Dermis microvascular lymphatic vessel endothelial cell (primary cell): ENCODE measurements around the gene COQ7. TPM values are rescaled to one million over a fixed set of nuclear protein-coding genes. Genes with fewer than 3 reads are reported as not detected.

Source experiments
- DNase-seq, 2 donors: peaks; one replicate each; pipeline versions ENCODE4 v3.0.0 to v3.0.0-alpha.2; 2010; ENCODE audit warnings: low read depth in 2 of 2
- total RNA-seq: library from RNA; depleted of rRNA; stranded (reverse); fragments of >200 nt; gene quantifications from 2 replicates; pipeline ENCODE4 v1.2.1, GENCODE V29; 2014

COQ7 gene
- total RNA-seq, 1 donor from 2014 or later = 16.8 TPM

GRCh38 chr16:19112099-19112407 is 44.6 kb downstream of the COQ7 start:
- no peak for DNase-seq

- DNase-seq = peak; percentile 30 to 86
Observed at GRCh38 chr16:19113577-19114358, 46.4 kb downstream of the COQ7 start, which contains the start of gene ITPRIPL2. ITPRIPL2 (plus strand) TSS chr16:19113964; CDS start chr16:19114462, 498 bp downstream.

GRCh38 chr16:19114359-19115147 is 47.1 kb downstream of the COQ7 start:
- DNase-seq = peak in 1 of 2 donors; percentile 75

- DNase-seq = no peak
Observed at GRCh38 chr16:19115148-19116021, 48.0 kb downstream of the COQ7 start.

- DNase-seq = no peak
Observed at GRCh38 chr16:19116711-19117449, 49.5 kb downstream of the COQ7 start.

GRCh38 chr16:19118938-19119431 is 51.6 kb downstream of the COQ7 start:
- peak in 1 of 2 donors; percentile 87 for DNase-seq

GRCh38 chr16:19119564-19119963 is 52.1 kb downstream of the COQ7 start:
- peak in 1 of 2 donors; percentile 35 for DNase-seq

GRCh38 chr16:19123535-19124178 is 56.2 kb downstream of the COQ7 start:
- DNase-seq = no peak

GRCh38 chr16:19126300-19126699 is 58.9 kb downstream of the COQ7 start:
- DNase-seq = no peak

GRCh38 chr16:19127205-19127604 is 59.8 kb downstream of the COQ7 start:
- no peak for DNase-seq

GRCh38 chr16:19127674-19128131 is 60.3 kb downstream of the COQ7 start:
- DNase-seq = no peak

- DNase-seq = no peak
Observed at GRCh38 chr16:19128454-19129200, 61.2 kb downstream of the COQ7 start.

Other genes with a start within 250 kb of the COQ7 start
- gene SMG1, start 141.2 kb upstream of the COQ7 start, total RNA-seq = 39.9 and 49.8 TPM in 2 replicates
- gene TMC7, start 83.7 kb upstream of the COQ7 start, total RNA-seq = 2.2 and 3.7 TPM in 2 replicates
- 21.8 and 26.0 TPM in 2 replicates for gene ITPRIPL2, start 46.4 kb downstream of the COQ7 start, total RNA-seq
- gene SYT17, start 100.6 kb downstream of the COQ7 start, total RNA-seq = 1.3 and 3.7 TPM in 2 replicates
- gene CLEC19A, start 218.1 kb downstream of the COQ7 start, total RNA-seq = not detected in 2 replicates